B cell (primary cell): ENCODE results near the gene MTERF4.

ENCODE experiments used
- EZH2 ChIP-seq: IDR thresholded peaks from 2 replicates; pipeline ENCODE4 v1.6.1; 2012; ENCODE audit warnings: borderline replicate concordance, low read depth, mild to moderate bottlenecking, moderate library complexity, low read length; ENCODE audit not compliant: insufficient read depth, poor library complexity, severe bottlenecking
- TF ChIP-seq, protein P1 (sequence below): fragments of 200-600 bp; IDR thresholded peaks from one replicate; pipeline ENCODE4 v1.8.0; 2022; ENCODE audit warnings: antibody characterized with exemption, mild to moderate bottlenecking

DNA sequence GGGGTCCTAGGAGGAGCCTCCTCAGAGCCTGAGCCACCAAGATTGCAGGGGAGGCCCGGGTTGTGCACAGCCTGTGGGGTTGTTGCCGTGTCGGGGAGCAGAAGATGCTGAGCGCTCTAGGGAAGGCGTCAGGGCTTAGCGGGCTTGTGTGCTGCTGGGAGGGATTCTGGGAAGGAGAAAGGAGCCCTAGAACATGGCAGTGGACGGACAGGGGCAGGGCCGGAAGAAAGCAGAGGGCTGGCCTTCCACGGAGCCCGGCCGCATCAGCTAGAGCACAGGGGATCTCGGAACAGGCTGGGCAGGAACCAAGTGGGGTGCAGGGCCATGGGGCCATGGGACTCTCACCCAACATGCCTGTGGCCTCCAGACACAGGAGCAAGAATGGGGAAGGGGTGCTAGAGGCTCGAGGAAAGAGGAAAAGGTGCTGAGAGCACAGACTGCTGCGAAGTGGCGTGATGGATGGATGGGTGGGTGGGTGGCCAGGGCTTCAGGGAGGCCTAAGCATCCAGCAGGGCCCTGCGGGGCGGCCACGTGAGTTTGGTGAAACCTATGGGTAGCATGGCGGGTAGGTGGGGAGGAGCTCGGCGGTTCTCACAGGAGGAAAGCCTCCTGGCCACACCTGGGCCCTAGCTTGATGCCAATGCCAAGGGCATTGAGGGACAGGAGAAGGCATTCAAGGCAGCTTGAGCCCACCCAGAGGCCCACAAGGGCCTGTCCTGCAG, 35.8 kb downstream of the MTERF4 start:
- TF ChIP-seq, protein P1, sequence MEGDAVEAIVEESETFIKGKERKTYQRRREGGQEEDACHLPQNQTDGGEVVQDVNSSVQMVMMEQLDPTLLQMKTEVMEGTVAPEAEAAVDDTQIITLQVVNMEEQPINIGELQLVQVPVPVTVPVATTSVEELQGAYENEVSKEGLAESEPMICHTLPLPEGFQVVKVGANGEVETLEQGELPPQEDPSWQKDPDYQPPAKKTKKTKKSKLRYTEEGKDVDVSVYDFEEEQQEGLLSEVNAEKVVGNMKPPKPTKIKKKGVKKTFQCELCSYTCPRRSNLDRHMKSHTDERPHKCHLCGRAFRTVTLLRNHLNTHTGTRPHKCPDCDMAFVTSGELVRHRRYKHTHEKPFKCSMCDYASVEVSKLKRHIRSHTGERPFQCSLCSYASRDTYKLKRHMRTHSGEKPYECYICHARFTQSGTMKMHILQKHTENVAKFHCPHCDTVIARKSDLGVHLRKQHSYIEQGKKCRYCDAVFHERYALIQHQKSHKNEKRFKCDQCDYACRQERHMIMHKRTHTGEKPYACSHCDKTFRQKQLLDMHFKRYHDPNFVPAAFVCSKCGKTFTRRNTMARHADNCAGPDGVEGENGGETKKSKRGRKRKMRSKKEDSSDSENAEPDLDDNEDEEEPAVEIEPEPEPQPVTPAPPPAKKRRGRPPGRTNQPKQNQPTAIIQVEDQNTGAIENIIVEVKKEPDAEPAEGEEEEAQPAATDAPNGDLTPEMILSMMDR = no peak
- TF ChIP-seq EZH2 = no peak
